ENCODE results near the gene STX7. TPM values are rescaled to one million over a fixed set of nuclear protein-coding genes. Genes with fewer than 3 reads are reported as not detected.

The STX7 gene
- total RNA-seq, 4 donors from 2014 or later, result 23.7 to 34.1 (median 26.8) TPM

- 32% methylated on average over 3 of the region's 3 CpGs for WGBS, 2 donors
- peak overlapping the region in 3 of 4 donors; percentile 87 to 96 (median 92) for H3K4me3 ChIP-seq
- no peak for DNase-seq
- H3K36me3 ChIP-seq, result no peaks in the 10 kb centered on the region
- no peaks in the 10 kb centered on the region for H3K27me3 ChIP-seq
- peaks cover 8 to 39% (median 16%) of the 10 kb centered on the region in 3 donors for H3K4me1 ChIP-seq
- TF ChIP-seq POLR2A (IDR thresholded peaks at IDR 0.05) (no peak), CTCF (IDR thresholded peaks at IDR 0.05) (no peak)
- H3K27ac ChIP-seq, result peak overlapping the region; percentile 85 to 96 (median 94)
- intact Hi-C loops (cut with DNase I), result no loop called here
- no peaks in the 10 kb centered on the region for H3K9me3 ChIP-seq
Measured at GRCh38 chr6:132513831-132514545, 1.1 kb upstream of the STX7 start.

DNA sequence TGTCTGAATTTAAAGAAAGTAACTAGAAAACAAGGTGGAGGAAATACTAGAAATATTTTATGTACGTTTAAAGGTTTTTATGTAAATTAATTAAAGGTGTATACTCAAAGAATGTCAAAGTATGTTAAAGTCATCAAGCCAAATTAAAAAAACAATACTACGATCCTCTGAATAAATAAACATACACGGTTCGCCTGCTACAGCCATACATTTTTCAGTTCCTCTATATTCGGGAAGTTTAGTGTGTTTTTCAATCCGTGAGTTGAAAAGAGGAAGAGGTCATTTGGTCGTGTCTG, 626 bp downstream of the STX7 start:
- peaks cover 0 to 8% (median 0%) of the 10 kb centered on the region in 3 donors for H3K36me3 ChIP-seq
- TF ChIP-seq POLR2A (IDR thresholded peaks at IDR 0.05), result no peak
- no peak for TF ChIP-seq CTCF (IDR thresholded peaks at IDR 0.05)
- DNase-seq, result no peak
- H3K27ac ChIP-seq, result peak overlapping the region; percentile 85 to 96 (median 94)
- peaks cover 8 to 43% (median 16%) of the 10 kb centered on the region in 3 donors for H3K4me1 ChIP-seq
- intact Hi-C loops (cut with DNase I), result no loop called here
- 0 to 1% methylated on average over 7 of the region's 7 CpGs for WGBS, 2 donors
- peak overlapping the region; percentile 78 to 96 (median 90) for H3K4me3 ChIP-seq
- no peaks in the 10 kb centered on the region for H3K9me3 ChIP-seq
- no peaks in the 10 kb centered on the region for H3K27me3 ChIP-seq

GRCh38 chr6:132511831-132512220, 1.1 kb downstream of the STX7 start:
- peaks cover 0 to 8% (median 0%) of the 10 kb centered on the region in 3 donors for H3K36me3 ChIP-seq
- WGBS, 2 donors, result 16 to 31% methylated on average over 2 of the region's 2 CpGs
- no peak for DNase-seq
- TF ChIP-seq POLR2A (IDR thresholded peaks at IDR 0.05) (no peak), CTCF (IDR thresholded peaks at IDR 0.05) (no peak)
- H3K4me3 ChIP-seq, result peak overlapping the region; percentile 78 to 96 (median 90)
- H3K27me3 ChIP-seq, result no peaks in the 10 kb centered on the region
- H3K27ac ChIP-seq, result peak overlapping the region in 3 of 4 donors; percentile 85 to 96 (median 95)
- intact Hi-C loops (cut with DNase I), result no loop called here
- peaks cover 10 to 43% (median 18%) of the 10 kb centered on the region in 3 donors for H3K4me1 ChIP-seq
- H3K9me3 ChIP-seq, result no peaks in the 10 kb centered on the region

DNA sequence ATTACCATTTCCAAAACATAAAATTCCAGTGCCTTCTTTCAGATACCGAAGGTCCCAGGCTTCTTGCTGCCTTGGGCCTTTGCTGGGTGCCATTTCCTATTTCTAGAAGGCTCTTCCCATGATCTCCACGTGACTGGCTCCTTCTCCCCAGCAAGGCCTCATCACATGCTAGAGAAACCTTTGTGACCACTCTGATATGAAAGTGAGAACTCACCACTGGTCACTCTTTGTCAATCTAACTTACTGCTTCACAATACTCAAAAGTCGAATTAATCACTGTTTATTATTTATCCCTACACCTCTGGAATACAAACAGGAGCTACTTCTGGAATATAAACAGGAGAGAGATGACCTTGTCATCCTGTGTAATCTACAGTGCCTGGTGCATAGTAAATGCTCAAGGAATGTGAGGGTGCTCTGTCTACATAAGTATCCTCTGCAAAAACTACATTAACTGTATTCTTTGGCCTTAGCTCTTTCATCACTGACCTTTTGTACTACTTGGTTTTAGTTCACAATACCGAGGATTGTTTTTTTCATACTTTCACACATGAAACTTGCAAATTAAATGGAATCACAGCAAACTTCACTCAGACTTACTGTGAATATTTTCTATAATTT, 1.6 kb downstream of the STX7 start:
- TF ChIP-seq POLR2A (IDR thresholded peaks at IDR 0.05) (no peak), CTCF (IDR thresholded peaks at IDR 0.05) (no peak)
- 35 to 48% methylated on average over 4 of the region's 4 CpGs for WGBS, 2 donors
- peaks cover 11 to 43% (median 22%) of the 10 kb centered on the region in 3 donors for H3K4me1 ChIP-seq
- peak overlapping the region in 3 of 4 donors; percentile 12 to 96 (median 95) for H3K27ac ChIP-seq
- intact Hi-C loops (cut with DNase I), result no loop called here
- no peak for DNase-seq
- H3K9me3 ChIP-seq, result no peaks in the 10 kb centered on the region
- peak overlapping the region in 3 of 4 donors; percentile 87 to 96 (median 92) for H3K4me3 ChIP-seq
- peaks cover 0 to 8% (median 0%) of the 10 kb centered on the region in 3 donors for H3K36me3 ChIP-seq
- H3K27me3 ChIP-seq, result no peaks in the 10 kb centered on the region

Measured in esophagus squamous epithelium (tissue), 5 donors.